ENCODE measurements around the gene ALDOC.
"Not testable (repeated sequence)": the region's sequence is repeated elsewhere in the genome, so short reads cannot be mapped to it uniquely, and the experiment has no call there.

ALDOC gene

DNA sequence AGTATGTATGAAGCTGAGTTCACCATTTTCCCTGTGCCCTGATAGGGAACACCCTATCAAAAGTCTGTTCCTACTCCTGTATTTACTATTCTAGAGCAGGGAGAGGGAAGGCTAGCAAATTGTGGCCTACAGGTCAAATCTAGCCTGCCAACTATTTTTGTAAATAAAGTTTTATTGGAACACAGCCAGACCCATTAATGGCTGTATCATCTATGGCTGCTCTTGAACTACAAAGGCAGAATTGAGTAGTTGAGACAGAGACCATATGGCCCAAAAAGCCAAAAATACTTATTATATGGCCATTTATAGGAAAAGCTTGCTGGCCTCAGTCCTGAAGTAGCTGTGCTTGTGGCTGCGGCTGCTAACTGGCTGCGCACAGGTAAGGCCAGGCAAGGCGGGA, 4.3 kb upstream of the ALDOC start:
- no peak for DNase-seq

DNA sequence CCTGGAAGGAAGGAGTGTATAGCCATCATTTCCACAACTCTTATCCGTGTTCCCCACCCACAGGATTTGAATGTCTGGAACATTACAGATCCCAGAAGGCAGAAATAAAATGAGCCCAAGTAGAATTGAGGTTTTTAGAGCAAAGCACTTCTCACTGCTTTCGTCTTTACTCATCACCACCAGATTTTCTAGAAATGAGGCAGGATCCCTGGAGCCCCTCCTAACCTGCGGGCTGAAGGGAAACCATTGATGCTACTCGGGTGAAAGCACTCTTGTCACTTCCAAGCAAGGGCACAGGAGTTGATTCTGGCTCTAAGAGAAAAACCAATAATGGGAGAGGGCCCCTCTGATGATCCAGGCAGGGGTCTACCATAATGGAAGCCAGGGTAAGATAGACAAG, 2.8 kb upstream of the ALDOC start:
- peak; percentile 59 to 61 for DNase-seq

DNA sequence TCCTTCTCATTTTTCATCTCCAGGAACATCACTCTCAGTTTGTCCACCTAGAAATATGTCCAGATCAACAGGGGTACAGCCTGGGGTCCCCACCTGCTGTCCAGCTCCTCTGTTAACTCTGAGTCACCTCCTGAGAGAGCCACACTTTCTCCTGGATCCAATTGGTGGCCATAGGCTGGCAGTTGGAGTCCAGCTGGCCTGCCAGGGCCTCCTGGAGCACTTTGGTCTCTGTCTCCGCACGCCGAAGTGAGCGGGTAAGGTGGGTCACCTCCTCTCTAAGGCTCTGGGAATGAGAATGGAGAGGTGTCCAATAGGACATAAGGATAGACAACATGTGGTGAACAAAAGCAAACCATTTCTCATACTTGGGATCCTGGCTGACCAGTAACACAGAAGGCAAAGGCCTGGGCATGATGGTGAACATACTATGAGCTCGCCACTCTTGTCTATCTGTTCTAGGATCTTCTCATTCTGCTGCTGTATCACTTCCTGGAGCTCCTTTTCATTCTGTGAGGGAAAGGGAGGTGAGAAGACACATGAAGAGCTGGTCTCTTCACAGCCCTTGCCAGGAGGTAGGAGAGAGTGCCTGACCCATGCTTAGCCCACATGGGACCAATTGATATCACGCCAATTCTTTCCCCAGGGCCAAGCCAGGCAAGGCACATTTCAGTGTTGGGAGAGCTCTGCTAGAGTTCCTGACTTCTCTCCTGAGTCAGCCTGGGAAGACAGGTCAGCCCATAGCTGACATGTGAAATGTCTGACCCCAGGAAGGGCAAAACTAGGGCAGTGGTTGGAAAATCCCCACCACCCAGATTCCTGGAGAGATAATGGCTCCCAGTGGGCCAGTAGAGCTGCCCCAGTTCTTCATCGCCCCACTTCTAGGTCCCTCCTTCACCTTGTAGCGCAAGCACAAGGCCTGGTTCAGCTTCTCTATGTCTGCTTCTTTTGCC, 1.8 kb upstream of the ALDOC start:
- DNase-seq = no peak

DNA sequence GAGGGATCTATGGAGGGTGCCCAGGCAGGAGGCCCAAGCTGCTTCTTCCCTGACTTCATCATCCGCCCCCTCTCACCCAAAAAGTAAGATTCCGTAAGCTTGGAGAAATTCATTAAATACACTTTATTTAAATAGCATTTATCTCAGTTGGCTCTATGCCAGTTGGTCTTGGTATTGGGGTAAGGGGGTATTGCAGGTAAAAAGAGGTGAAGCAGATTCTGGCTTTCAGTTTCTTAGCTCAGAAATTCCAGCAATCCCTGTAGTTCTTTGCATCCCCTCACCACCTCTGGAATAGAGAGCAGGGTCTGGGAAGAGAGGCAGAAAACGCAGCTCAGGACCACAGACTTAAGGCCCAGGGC, 750 bp upstream of the ALDOC start:
- DNase-seq = no peak

DNA sequence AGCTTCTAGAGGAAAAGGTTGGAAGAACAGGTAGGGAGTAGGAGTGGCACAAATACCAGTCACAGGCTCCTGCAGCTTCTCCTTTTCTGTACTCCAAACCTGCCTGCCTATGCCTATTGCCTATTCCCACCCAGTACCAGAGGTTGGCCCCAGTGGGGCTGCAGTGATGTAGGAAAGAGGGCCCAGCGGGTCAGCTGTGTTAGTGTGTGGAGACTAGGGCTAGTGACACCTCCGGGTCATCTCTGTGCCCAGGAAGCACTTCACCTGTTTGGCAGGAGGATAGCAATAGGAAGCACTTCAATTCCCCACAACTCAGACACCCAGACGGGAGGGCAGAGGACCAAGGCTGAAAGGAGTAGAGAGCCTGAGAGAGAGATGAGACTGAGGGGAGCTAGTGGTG, 679 bp downstream of the ALDOC start:
- not testable (repeated sequence) for DNase-seq

DNA sequence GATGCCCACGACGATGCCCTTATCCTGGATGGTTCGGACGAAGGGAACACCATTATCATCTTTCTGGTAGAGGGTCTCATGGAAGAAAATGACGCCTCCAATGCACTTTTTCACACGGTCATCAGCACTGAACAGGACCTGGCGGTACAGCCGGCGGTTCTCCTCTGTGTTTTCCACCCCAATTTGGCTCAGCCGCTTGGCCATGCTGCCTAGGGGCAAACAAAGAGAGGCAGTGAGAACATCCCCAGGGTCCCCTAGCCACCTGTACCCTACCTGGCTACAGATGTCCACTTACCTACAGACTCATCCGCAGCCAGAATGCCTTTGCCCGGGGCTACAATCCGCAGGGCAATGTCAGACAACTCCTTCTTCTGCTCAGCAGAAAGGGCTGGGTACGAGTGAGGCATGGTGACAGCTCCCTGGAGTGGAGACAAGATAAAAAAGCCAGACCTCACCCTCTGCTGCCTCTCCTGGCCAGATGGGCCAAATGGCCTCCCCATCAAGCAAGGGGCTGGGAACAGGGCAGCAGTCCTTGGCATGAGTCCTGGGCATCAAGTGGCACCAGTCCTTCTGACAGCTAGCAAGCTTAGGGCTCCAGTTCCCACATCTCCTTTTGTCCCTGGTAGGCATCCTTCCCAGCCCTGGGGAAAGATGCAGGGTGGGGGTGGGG, 1.4 kb downstream of the ALDOC start:
- no peak for DNase-seq

DNA sequence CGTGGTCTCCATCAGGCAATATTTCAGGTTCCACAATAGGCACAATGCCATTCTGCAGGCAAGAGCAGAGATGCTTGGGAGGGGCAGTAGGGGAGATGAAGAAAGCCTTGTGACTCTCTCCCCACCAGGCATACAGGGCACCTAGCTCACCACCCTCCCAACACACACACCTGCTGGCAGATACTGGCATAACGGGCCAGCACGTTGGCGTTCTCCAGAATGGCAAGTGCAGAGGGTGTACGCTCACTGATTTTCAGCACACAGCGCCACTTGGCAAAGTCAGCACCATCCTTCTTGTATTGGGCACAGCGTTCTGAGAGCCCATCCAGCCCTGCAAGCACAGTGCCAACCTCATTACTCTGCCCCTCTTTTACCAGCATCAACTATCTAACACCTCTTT, 2.2 kb downstream of the ALDOC start:
- DNase-seq = peak in 1 of 2 experiments; percentile 44

DNA sequence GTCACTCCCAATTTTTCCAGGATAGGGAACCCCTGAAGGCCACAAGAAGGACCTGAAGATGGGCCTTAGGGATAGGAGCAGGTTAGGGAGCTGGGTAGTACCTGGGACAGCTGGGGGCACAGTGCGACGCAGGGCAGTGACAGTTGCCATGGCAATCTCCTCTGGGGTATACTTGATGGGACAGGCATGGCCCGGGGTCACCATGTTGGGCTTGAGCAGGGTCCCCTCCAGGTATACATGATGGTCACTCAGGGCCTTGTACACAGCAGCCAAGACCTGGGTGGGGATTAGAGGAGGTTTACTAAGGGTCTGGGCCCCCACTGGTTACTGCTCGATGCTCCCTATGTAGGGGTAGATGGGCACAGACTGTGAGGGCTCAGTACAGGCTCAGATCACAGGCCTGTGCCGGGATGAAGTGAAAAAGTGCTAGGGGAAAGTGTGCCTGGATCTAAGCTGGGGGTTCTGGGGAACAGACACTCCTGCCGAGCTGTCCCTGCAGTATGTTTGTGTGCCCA, 2.7 kb downstream of the ALDOC start:
- no peak for DNase-seq

DNA sequence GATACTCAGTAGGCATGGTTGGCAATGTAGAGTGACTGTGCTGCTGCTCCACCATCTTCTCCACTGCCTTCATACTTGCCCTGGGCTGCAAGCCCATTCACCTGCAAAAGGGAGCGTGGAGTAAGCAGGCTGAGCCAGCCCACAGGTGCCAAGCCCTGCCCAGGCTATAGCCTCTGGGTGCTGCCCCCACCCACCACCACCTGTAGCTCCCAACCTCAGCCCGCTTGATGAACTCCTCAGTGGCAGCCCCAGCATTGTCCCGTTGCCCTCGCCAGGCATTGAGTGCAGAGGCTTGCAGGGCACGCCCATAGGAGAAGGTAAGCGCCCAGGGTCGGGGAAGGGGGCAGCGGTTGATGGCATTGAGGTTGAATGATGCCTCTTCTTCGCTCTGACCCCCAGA, 3.2 kb downstream of the ALDOC start:
- DNase-seq = no peak

DNA sequence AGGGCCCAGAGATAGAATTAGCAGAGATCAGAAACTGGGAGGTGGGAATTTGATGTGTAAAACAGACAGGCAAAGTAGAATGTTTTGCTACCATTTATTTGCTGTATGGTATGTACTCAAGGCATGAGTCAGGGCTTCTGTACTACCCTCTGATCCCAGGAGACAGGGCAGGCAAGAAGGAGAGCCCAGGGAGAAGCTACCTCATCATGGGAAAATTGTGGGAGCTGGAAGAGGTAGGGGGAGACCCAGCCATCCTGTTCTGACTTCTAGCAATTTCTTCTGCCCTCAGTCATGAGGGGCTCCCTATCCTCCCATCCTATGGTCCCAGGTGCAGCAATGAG, 3.7 kb downstream of the ALDOC start:
- DNase-seq = no peak

DNA sequence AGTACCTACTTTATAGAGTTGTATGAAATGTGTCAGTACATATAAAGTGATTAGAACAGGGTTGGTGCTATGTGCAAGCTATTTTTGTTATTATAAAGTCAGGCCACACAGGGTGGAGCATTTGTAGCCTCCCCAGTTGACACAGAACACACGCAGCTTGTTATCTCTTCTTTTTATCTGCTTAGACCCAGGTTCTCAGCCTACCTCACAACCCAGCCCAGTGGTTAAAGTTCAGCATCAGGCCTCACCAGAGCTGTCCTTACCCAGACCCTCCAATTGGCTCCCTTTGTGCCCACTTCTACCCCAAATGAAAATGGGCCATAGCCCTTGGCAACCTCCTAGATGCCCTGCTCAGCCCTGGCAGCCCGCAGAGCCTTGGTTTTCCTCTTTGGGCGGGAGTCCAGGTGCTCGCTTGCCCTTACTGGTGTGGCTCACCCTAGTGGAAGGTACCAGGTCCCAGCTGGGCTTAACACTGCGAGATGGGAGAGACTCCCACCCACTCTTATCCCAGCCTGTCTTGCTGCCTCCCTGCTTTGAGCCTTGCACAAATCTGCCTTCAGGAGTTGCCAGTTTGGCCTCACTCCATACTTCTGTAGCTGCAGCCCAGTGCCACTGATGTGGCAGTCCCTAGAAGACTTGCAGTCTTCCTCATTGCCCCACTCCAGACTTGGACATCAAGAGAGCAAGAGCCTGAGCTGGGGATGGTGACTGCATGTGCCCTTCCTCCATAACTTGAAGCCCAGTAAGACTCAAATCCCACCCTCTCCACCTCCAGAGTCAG, 4.2 kb downstream of the ALDOC start:
- DNase-seq = peak in 1 of 2 experiments; percentile 28

DNA sequence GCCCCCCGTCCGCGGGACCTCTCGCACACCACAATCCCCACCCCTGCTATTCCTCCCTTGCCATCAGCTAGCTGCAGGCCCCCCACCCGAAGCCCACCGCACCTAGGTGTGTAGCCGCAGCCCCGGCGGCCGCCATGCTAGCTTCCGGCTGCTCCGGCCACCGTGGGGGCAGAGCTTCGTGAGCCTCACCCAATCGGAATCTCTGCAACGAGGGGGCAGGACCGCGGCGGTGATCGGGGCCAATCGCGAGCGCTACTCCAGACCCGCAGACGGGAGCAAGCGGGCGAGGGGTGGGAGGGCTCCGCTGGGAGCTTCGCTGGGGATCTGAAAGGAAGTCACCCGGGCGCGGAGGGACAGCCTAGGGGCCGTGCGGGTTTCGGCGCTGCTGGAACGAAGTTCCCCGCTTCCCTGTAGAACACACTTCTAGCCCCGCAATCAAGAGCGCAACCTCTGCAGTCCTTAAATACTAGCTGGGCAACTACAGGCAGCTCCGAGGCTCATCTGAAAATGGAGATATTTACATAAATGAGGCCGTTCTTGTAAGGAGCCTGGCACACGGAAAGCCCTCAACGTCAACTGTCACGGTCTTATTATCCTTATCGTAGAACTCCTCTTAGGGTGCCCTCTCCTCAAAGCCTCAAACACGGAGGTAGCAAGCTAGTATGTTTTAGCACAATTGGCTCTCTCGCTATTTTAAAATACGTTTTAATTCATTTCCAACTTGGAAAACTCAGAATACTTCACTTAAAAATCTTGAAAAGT, 5.2 kb downstream of the ALDOC start, which contains the start of gene PIGS:
Gene PIGS, minus strand, starts transcription at position 164 of the 762 bp plus-strand sequence. Its CDS starts 28 bp downstream, at position 136.
- DNase-seq = peak; percentile 93 to 95

DNA sequence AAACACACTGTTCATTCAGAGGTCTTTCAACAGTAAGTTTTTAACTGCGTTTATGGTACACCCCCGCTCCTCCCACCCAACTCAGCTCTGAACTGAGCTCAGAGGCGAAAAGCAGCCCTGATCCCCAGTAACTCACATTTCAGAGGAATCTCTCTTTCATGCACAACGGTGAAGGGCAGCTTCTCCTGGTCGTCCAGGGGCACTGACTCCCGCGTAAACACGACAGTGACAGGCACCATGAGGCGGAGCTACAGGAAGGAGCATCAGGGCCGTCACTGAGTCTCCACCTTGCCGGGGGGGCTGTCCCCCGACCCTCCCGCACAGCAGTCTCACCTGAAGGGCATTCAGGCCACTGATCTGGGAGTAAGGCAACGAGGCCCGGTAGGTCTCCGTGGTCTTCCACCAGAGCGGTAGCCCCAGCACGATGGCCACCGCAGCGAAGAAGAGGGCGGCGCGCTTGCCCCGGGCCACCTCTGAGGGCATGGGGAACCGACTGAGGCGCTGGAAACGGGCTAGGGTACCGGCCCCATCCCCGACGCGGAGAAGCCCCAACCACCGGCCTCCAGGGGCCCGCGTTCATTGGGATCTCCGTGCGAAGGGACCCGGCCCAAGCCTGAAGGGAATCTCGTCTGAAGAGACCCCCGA, 5.9 kb downstream of the ALDOC start:
- peak; percentile 64 to 69 for DNase-seq

DNA sequence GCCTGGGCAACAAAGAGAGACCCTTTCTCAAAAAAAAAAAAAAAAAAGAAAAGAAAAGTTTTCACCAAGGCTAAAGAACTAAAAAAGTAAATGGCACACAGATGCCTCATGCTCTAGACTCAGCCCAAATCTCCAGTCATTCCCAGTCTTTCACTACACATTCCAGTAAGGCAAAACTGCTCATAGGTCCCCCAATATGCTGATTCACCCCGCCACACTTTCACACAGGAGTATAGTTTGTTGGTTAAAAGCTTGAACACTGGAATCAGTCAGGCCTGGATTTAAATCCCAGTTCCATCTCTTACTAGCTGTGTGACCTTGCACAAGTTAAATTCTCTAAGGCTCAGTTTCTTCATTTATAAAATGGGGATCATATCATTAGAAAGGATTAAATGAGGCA, 7.2 kb downstream of the ALDOC start:
- no peak for DNase-seq

DNA sequence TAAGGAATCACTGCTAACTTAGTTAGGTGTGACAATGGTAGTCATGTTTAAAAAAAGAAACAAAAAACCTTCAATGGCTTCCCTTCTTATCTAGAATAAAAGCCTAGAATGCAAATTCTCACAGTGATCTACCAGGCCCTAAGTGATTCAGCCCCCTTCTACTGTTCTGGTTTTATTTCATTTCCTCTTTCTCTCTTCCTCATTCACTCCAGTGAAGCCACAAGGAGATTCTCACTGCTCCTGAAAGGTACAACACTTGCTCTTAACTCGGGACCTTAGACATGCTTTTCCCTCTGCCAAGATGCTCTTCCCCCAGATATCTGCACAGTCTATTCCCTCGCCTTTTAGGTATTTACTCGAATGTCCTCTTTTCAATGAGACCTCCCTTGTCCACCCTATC, 9.1 kb downstream of the ALDOC start:
- no peak for DNase-seq

DNA sequence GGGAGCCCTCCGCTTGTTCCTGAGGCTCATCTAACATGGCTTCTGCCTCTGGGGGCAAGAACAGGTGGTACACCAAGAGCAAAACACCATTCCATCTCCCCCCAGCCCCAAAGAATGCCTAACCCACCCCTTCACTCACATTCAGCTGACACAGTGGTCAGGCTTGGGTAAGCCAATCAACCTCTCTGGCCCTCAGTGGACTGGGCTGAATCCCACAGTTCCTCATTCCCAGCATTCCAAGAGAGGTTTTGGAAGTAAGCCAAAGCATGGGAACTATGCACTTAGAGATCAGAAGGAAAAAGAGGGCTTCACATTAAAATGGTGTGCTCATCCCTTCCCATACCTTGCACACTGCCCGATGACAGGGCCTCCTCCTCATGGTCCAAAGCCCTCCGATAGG, 13.2 kb downstream of the ALDOC start:
- DNase-seq = no peak

DNA sequence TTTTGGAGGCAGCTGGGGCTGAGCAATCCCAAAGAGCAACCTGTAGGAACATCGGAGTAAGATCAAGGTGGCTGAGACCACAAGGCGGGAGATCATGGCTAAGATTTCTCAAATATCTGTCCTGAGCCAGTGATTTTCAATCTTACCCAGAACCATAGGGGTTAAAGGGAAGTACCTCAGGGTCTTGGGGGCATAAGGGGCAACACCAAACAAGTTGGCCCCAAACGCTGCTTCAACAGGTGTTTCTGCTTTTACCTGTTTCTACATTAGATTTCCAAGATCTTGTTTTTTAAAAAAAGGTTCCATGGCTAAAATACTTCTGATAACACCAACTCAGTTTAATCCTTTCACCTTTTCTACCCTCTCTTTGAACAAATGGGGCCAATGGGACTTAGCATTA, 21.7 kb downstream of the ALDOC start:
- no peak for DNase-seq

DNA sequence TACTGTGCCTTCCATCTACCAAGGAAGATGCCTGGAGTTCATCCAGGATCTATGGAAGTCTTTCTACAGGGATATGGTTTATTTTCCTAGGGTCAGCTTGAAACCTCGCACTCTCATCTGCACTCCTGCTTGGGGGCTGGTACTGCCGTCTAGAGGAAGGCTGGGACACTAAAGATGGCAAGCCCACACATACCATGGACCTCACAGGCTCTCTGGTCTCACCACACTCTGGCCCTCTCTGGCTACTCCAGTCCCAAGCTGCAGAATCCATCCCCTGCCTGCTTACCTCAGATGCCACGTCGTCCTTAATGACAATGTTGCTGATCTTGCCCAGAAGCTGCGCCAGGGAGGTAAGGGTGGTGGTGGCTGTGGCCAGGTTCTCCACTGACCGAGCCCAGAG, 22.1 kb downstream of the ALDOC start:
- DNase-seq = no peak

DNA sequence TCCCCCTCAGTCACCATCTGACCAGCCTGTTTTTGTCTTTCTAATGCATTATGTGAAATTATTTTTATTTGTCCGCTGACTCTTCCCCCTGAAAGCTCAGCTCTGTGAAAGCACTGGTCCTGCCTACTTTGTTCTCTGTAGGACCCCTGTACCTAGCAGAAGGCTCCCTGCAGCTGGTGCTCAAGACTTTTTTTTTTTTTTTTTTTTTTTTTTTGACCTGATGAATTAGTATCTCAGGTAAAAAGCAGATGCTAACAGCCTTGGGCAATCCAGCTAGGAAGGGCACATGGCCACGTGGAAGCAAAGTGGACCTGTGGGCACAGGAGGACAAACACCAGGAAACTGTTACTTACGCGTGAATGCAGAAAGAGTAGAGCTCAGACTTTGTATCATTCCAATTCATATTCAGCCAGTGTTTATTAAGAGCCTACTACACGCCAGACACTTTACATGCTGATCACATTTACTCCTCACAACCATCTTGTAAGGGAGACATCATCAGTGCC, 23.6 kb downstream of the ALDOC start:
- no peak for DNase-seq

DNA sequence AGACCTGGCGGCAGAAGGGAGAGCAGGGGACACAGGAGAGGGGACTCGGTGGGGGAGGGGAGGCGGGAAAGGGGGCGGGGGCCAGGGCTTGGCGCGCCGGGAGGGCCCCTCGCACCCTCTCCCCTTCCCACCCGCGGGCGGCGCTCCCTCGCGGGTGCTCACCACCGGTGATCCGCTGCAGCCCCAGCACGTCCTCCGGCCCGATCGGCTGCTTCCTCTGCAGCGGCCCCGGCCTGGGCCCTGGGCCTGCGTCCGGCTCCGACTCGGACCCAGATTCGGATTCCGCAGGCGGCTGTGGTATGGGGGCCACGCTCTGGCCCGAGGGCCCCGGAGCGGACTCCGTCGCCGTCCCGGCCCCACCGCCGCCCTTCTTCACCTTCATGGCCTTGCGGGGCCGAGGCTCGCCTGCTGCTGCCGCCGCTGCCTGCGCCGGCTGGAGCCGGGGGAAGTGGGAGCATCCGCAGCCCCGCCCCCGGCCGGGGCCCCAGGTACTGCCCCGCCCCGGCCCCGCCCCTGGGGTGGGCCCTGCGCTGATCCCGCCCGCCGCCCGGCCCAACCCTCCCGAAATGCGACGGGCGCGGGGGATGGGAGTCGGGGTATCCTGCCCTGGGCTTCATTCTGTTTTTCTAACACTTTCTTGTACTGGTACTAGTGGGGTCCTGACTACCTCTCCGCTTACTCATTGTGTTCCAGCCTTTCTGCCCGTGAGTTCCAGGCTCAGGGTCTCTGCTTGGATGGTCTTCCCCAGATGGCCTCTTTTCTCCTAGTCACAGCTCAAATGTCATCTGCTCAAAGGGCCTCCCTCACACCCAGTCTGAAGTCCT, 24.3 kb downstream of the ALDOC start, which contains the start of gene UNC119:
Gene UNC119, minus strand, starts transcription at position 449 of the 824 bp plus-strand sequence. Its CDS starts 67 bp downstream, at position 382.
- peak; percentile 83 to 90 for DNase-seq
